H1 (cell line): Measurements from ENCODE around the gene MIER1. TPM values are rescaled to one million over a fixed set of nuclear protein-coding genes. Genes with fewer than 3 reads are reported as not detected.

Experiments used
- ASH2L ChIP-seq: fragments of 200-600, 300-600 bp; sonication (generic); IDR thresholded peaks from one replicate; pipeline ENCODE4 v1.7.1; 2017; ENCODE audit warnings: low read length
- CBX5 ChIP-seq: fragments of 300-800, 300-1000 bp; sonication (generic); IDR thresholded peaks from 2 replicates; pipeline ENCODE4 v1.7.1; 2016; ENCODE audit warnings: antibody characterized with exemption, low read length, low read depth
- CHD2 ChIP-seq: IDR thresholded peaks from 2 replicates; pipeline ENCODE4 v1.6.1; 2012; ENCODE audit warnings: low read length, improper control_type of control experiment
- CHD7 ChIP-seq: fragments of 300-600 bp; sonication (generic); IDR thresholded peaks from 2 replicates; pipeline ENCODE4 v1.7.1; 2012; ENCODE audit warnings: low read length, moderate library complexity, mild to moderate bottlenecking, inconsistent platforms; ENCODE audit not compliant: insufficient replicate concordance
- GTF2F1 ChIP-seq: IDR thresholded peaks from 2 replicates; pipeline ENCODE4 v1.6.1; 2012; ENCODE audit warnings: low read depth, low read length, improper control_type of control experiment, borderline replicate concordance
- NRF1 ChIP-seq: IDR thresholded peaks from 2 replicates; pipeline ENCODE4 v1.6.1; 2011; ENCODE audit warnings: mild to moderate bottlenecking, low read depth, low read length, improper control_type of control experiment
- RAD21 ChIP-seq, 2 experiments: IDR thresholded peaks in 1 of 2; conservative IDR thresholded peaks in 1 of 2; 2 replicates each; pipeline ENCODE4 v1.6.1; 2011; ENCODE audit warnings: low read depth in 2 of 2, low read length in 2 of 2, improper control_type of control experiment in 1 of 2, inconsistent platforms in 1 of 2, mild to moderate bottlenecking in 1 of 2, moderate library complexity in 1 of 2
- RNF2 ChIP-seq: fragments of 200-900, 300-1000 bp; sonication (generic); IDR thresholded peaks from 2 replicates; pipeline ENCODE4 v1.7.1; 2016; ENCODE audit warnings: borderline replicate concordance, low read depth, mild to moderate bottlenecking, antibody characterized with exemption, low read length; ENCODE audit not compliant: poor library complexity, severe bottlenecking; ENCODE audit errors: missing control alignments
- SAP30 ChIP-seq: fragments of 300-600 bp; sonication (generic); IDR thresholded peaks from 2 replicates; pipeline ENCODE4 v1.7.1; 2012; ENCODE audit warnings: low read length, moderate library complexity, mild to moderate bottlenecking, inconsistent platforms; ENCODE audit not compliant: insufficient read depth, insufficient replicate concordance
- TEAD4 ChIP-seq: IDR thresholded peaks from 2 replicates; pipeline ENCODE4 v1.6.1; 2012; ENCODE audit warnings: low read depth, low read length, inconsistent platforms, mixed read lengths
- YY1 ChIP-seq: IDR thresholded peaks from 2 replicates; pipeline ENCODE4 v1.6.1; 2011; ENCODE audit warnings: low read depth, mild to moderate bottlenecking, low read length
- polyA plus RNA-seq, 7 experiments: library from polyadenylated mRNA; depleted of rRNA in 3 of 7; stranded (reverse) in 5 of 7; unstranded in 2 of 7; fragments of >200 nt in 5 of 7; fragments of 200-250 nt in 2 of 7; gene quantifications; 1 replicate in 5 of 7; 2 replicates in 1 of 7; 4 replicates in 1 of 7; pipeline versions ENCODE4 v1.2.1 to v1.2.3, GENCODE V29; 2011 to 2013; ENCODE audit warnings: missing spikeins in 2 of 7, mixed read lengths in 2 of 7
- total RNA-seq: library from RNA; stranded (reverse); fragmentation: NEBNext Ultra II Directional; extraction: Animal tissue kit (Norgen Biotek cat#: 25700); gene quantifications from 2 replicates; pipeline ENCODE4 v1.2.1, GENCODE V29; 2021

MIER1 gene
- total and polyA plus RNA-seq, 2 of the 8 experiments (the other 6 are each of a cell fraction or from before 2014, with no cell fraction given): 5.2 to 33.5 TPM

- TF ChIP-seq CHD7 (no peak), ASH2L (no peak), TEAD4 (no peak), RNF2 (no peak), YY1 (no peak), GTF2F1 (no peak), CHD2 (no peak), NRF1 (no peak), SAP30 (no peak), RAD21 (IDR thresholded peaks at IDR 0.05 in 1 of 2, conservative IDR thresholded peaks at IDR 0.05 in 1 of 2; ENCODE audit: low read depth in 2 of 2, low read length in 2 of 2) (no peak), CBX5 (no peak)
Measured at GRCh38 chr1:66919828-66920227, 5.0 kb upstream of the MIER1 start (continued).
